Upper lobe of right lung (tissue), 1 donor: Measurements from ENCODE around the gene DRC1. TPM values are rescaled to one million over a fixed set of nuclear protein-coding genes. Genes with fewer than 3 reads are reported as not detected.

Experiments used
- ATAC-seq: fragments of 200-7000 bp; cut with Tn5 transposase; one replicate; pipeline ENCODE4 v1.9.1; 2020; ENCODE audit warnings: mild to moderate bottlenecking, moderate library complexity
- DNase-seq: peaks from one replicate; pipeline ENCODE4 v3.0.0-alpha.2; 2020
- H3K27ac ChIP-seq: fragments of 200-600 bp; one replicate; pipeline ENCODE4 v1.8.0; 2022
- H3K27me3 ChIP-seq: fragments of 200-600 bp; one replicate; pipeline ENCODE4 v1.8.0; 2022; ENCODE audit warnings: mild to moderate bottlenecking
- H3K36me3 ChIP-seq: fragments of 200-600 bp; one replicate; pipeline ENCODE4 v1.8.0; 2022
- H3K4me1 ChIP-seq: fragments of 200-600 bp; one replicate; pipeline ENCODE4 v1.8.0; 2022
- H3K4me3 ChIP-seq: fragments of 200-600 bp; one replicate; pipeline ENCODE4 v1.8.0; 2022; ENCODE audit warnings: mild to moderate bottlenecking
- H3K9me3 ChIP-seq: fragments of 200-600 bp; one replicate; pipeline ENCODE4 v1.8.0; 2022
- intact Hi-C: fragments of 100-400 bp; cut with DNase I; formaldehyde crosslinking; loops from one replicate; pipeline ENCODE4 v1.11.0; 2022
- total RNA-seq: library from RNA; stranded (reverse); fragmentation: NEBNext Ultra II Directional; extraction: Animal tissue kit (Norgen Biotek cat#: 25700); gene quantifications from one replicate; pipeline ENCODE4 v1.2.1, GENCODE V29; 2021
- TF ChIP-seq, protein P1 (sequence below): fragments of 200-600 bp; IDR thresholded peaks from one replicate; pipeline ENCODE4 v1.8.0; 2022; ENCODE audit warnings: antibody characterized with exemption
- donor health status: DM: no; HTN: yes; CAD: no; lungs with severe emphysema.

Gene DRC1
- total RNA-seq, 1 donor from 2014 or later: not detected

DNA sequence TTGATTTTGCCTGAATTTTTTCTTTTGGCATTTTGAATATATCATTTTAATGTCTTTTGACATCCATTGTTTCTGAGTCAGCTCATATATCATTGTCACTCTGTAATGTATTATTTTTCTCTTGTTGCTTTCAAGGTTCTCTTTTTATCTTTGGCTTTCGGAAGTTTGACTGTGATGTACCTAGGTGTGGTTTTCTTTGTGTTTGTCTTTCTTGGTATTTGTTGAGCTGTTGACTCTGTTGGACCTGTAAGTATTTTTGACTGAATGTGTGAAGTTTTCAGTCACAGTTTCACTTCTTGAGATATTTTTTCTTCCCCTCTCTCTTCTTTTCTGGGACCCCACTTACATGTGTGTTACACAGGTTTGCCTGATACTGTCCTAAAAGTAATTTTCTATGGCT, 24.9 kb upstream of the DRC1 start:
- Histone ChIP-seq H3K9me3 (no peaks in the 10 kb centered on the region), H3K4me3 (no peak overlapping the region), H3K27me3 (no peaks in the 10 kb centered on the region), H3K27ac (no peak overlapping the region), H3K4me1 (no peaks in the 10 kb centered on the region), H3K36me3 (peaks cover 31% of the 10 kb centered on the region)
- intact Hi-C loops: no loop called here
- no peak for DNase-seq
- TF ChIP-seq, protein P1, sequence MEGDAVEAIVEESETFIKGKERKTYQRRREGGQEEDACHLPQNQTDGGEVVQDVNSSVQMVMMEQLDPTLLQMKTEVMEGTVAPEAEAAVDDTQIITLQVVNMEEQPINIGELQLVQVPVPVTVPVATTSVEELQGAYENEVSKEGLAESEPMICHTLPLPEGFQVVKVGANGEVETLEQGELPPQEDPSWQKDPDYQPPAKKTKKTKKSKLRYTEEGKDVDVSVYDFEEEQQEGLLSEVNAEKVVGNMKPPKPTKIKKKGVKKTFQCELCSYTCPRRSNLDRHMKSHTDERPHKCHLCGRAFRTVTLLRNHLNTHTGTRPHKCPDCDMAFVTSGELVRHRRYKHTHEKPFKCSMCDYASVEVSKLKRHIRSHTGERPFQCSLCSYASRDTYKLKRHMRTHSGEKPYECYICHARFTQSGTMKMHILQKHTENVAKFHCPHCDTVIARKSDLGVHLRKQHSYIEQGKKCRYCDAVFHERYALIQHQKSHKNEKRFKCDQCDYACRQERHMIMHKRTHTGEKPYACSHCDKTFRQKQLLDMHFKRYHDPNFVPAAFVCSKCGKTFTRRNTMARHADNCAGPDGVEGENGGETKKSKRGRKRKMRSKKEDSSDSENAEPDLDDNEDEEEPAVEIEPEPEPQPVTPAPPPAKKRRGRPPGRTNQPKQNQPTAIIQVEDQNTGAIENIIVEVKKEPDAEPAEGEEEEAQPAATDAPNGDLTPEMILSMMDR: no peak
- no peak for ATAC-seq

DNA sequence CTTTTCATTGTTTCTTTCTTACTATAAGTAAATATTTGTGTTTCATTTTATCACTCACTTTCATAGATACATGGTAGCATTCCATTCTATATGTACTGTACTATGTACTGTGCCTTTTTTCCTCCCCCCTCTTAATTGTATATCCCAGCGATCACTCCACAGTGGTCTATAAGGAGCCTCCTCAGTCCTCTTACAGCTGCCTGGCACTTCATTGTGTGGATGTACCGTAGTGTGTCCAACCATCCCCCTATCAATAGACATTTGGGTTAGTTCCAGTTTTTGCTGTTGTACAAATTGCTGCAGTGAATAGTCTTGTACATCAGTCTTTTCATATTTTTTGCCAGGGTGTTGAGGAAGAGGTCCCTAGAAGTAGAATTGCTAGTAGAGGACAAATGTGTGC, 21.4 kb upstream of the DRC1 start:
- no peak overlapping the region for H3K27ac ChIP-seq
- H3K4me1 ChIP-seq: no peaks in the 10 kb centered on the region
- DNase-seq (no peak), ATAC-seq (no peak)
- no peaks in the 10 kb centered on the region for H3K9me3 ChIP-seq
- peaks cover 12% of the 10 kb centered on the region for H3K36me3 ChIP-seq
- intact Hi-C loops: no loop called here
- H3K4me3 ChIP-seq: no peak overlapping the region
- TF ChIP-seq, protein P1: no peak
- H3K27me3 ChIP-seq: no peaks in the 10 kb centered on the region

DNA sequence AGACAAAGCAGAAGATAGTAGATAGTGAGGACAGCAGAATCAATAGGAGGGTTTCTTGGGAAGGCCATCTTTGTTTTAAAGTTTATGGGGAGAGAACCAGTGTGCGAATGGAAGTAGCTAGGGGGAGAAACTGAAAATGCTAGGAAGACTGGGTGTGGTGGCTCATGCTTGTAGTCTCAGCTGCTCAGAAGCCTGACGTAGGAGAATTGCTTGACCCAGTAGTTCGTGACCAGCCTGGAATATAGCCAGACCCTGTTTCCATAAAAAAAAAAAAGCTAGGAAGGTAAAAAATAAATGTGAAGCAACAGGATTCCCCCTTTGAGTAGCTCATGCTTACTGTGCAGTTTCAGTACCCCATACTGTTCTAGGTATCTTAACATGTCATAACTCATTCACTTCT, 19.2 kb upstream of the DRC1 start:
- ATAC-seq (no peak), DNase-seq (no peak)
- peaks cover 21% of the 10 kb centered on the region for H3K36me3 ChIP-seq
- no peaks in the 10 kb centered on the region for H3K9me3 ChIP-seq
- no peak overlapping the region for H3K4me3 ChIP-seq
- H3K27me3 ChIP-seq: no peaks in the 10 kb centered on the region
- no peaks in the 10 kb centered on the region for H3K4me1 ChIP-seq
- intact Hi-C loops: no loop called here
- H3K27ac ChIP-seq: no peak overlapping the region
- TF ChIP-seq, protein P1: no peak

DNA sequence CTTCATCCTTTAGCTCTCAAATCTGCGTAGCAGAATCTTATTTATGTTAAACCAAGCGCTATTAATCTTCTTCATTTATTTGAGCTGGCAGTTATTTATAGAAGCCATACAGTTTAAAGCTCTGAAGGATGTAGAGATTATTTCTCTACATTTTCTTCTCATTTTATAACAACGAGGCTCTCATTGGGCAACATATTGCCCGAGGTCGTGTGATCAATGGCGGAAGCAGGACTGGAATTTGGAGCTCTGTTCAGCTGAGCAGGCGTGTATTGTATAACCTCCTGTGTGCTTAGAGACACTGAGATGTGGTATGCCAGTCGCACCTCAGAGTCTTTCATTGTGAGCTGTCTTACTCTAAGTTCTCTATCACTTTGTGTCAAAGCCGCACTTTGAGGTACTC, 17.5 kb upstream of the DRC1 start:
- Histone ChIP-seq H3K4me3 (no peak overlapping the region), H3K27me3 (no peaks in the 10 kb centered on the region), H3K9me3 (no peaks in the 10 kb centered on the region), H3K36me3 (peaks cover 32% of the 10 kb centered on the region), H3K4me1 (no peaks in the 10 kb centered on the region), H3K27ac (no peak overlapping the region)
- DNase-seq (no peak), ATAC-seq (no peak)
- TF ChIP-seq, protein P1: no peak
- intact Hi-C loops: no loop called here

DNA sequence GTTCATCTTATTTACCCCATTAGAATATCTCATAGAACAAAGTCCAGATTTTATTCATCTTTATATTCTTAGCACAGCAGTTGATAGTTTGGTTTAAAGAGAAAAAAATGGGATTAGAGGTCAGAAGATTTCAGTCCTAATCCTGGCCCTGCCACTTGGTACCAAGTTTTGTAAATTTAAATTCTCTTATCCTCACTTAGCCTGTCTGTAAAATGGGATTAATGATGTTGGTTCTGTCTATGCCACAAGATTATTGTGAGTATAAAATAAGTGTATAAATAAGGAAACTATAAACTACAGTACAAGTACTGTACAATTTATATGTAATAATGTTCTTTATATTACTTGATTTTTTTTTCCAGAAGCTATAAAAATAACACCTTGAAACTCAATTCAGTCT, 17.1 kb upstream of the DRC1 start:
- TF ChIP-seq, protein P1: no peak
- intact Hi-C loops: no loop called here
- no peaks in the 10 kb centered on the region for H3K9me3 ChIP-seq
- ATAC-seq (no peak), DNase-seq (no peak)
- no peaks in the 10 kb centered on the region for H3K27me3 ChIP-seq
- no peak overlapping the region for H3K4me3 ChIP-seq
- H3K36me3 ChIP-seq: peaks cover 36% of the 10 kb centered on the region
- H3K4me1 ChIP-seq: no peaks in the 10 kb centered on the region
- no peak overlapping the region for H3K27ac ChIP-seq

DNA sequence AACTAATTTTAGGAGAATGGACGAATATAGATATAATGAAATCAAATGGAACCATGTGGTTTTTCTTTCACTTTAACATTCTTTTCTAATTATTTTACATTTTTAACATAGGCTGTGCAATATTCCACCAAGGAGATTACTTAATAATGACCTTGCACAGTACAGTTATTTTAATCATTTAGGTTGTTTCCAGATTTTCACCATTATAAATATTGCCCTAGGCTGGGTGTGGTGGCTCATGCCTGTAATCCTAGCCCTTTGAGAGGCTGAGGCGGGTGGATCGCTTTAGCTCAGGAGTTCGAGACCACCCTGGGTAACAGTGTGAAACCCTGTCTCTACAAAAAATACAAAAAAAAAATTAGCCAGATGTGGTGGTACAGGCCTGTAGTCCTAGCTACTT, 14.5 kb upstream of the DRC1 start:
- TF ChIP-seq, protein P1: no peak
- ATAC-seq: no peak
- DNase-seq: no peak
- intact Hi-C loops: no loop called here
- Histone ChIP-seq H3K4me3 (no peak overlapping the region), H3K36me3 (peaks cover 41% of the 10 kb centered on the region), H3K27me3 (no peaks in the 10 kb centered on the region), H3K9me3 (no peaks in the 10 kb centered on the region), H3K27ac (no peak overlapping the region), H3K4me1 (no peaks in the 10 kb centered on the region)
